Measurements from ENCODE around the gene PRR16.

Gene PRR16

GRCh38 chr5:120443607-120444006 lies 20.5 kb upstream of the PRR16 start:
- Histone ChIP-seq H4K20me1 (ENCODE audit: insufficient read depth) (no peaks in the 10 kb centered on the region), H3K4me3 (IDR thresholded peaks at IDR 0.05; ENCODE audit: insufficient read depth, low read depth, low read length) (no peak overlapping the region), H3K79me2 (ENCODE audit: insufficient read depth, low read depth) (no peaks in the 10 kb centered on the region), H2AFZ (ENCODE audit: low read depth) (no peak overlapping the region), H3K4me1 (ENCODE audit: low read depth, poor library complexity, severe bottlenecking) (no peaks in the 10 kb centered on the region), H3K9ac (no peak overlapping the region), H3K36me3 (ENCODE audit: insufficient read depth) (no peaks in the 10 kb centered on the region), H3K27ac (no peak overlapping the region), H3K27me3 (ENCODE audit: insufficient read depth, low read depth) (no peaks in the 10 kb centered on the region), H3K4me2 (no peak overlapping the region)
- TF ChIP-seq, protein P1, sequence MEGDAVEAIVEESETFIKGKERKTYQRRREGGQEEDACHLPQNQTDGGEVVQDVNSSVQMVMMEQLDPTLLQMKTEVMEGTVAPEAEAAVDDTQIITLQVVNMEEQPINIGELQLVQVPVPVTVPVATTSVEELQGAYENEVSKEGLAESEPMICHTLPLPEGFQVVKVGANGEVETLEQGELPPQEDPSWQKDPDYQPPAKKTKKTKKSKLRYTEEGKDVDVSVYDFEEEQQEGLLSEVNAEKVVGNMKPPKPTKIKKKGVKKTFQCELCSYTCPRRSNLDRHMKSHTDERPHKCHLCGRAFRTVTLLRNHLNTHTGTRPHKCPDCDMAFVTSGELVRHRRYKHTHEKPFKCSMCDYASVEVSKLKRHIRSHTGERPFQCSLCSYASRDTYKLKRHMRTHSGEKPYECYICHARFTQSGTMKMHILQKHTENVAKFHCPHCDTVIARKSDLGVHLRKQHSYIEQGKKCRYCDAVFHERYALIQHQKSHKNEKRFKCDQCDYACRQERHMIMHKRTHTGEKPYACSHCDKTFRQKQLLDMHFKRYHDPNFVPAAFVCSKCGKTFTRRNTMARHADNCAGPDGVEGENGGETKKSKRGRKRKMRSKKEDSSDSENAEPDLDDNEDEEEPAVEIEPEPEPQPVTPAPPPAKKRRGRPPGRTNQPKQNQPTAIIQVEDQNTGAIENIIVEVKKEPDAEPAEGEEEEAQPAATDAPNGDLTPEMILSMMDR (conservative IDR thresholded peaks at IDR 0.05; ENCODE audit: low read depth, low read length) = no peak

GRCh38 chr5:120446068-120446492 lies 18.0 kb upstream of the PRR16 start:
- TF ChIP-seq, protein P1 (conservative IDR thresholded peaks at IDR 0.05; ENCODE audit: low read depth, low read length) = no peak
- Histone ChIP-seq H4K20me1 (ENCODE audit: insufficient read depth) (no peaks in the 10 kb centered on the region), H3K27ac (no peak overlapping the region), H3K4me2 (no peak overlapping the region), H3K4me3 (IDR thresholded peaks at IDR 0.05; ENCODE audit: insufficient read depth, low read depth, low read length) (no peak overlapping the region), H3K27me3 (ENCODE audit: insufficient read depth, low read depth) (no peaks in the 10 kb centered on the region), H2AFZ (ENCODE audit: low read depth) (no peak overlapping the region), H3K9ac (no peak overlapping the region), H3K36me3 (ENCODE audit: insufficient read depth) (no peaks in the 10 kb centered on the region), H3K79me2 (ENCODE audit: insufficient read depth, low read depth) (no peaks in the 10 kb centered on the region), H3K4me1 (ENCODE audit: low read depth, poor library complexity, severe bottlenecking) (no peaks in the 10 kb centered on the region)

- Histone ChIP-seq H3K79me2 (ENCODE audit: insufficient read depth, low read depth) (no peaks in the 10 kb centered on the region), H3K4me1 (ENCODE audit: low read depth, poor library complexity, severe bottlenecking) (no peaks in the 10 kb centered on the region), H3K27ac (no peak overlapping the region), H3K27me3 (ENCODE audit: insufficient read depth, low read depth) (no peaks in the 10 kb centered on the region), H3K4me2 (no peak overlapping the region), H3K4me3 (IDR thresholded peaks at IDR 0.05; ENCODE audit: insufficient read depth, low read depth, low read length) (no peak overlapping the region), H2AFZ (ENCODE audit: low read depth) (no peak overlapping the region), H4K20me1 (ENCODE audit: insufficient read depth) (no peaks in the 10 kb centered on the region), H3K9ac (no peak overlapping the region), H3K36me3 (ENCODE audit: insufficient read depth) (no peaks in the 10 kb centered on the region)
- TF ChIP-seq, protein P1 (conservative IDR thresholded peaks at IDR 0.05; ENCODE audit: low read depth, low read length) = no peak
These were observed 17.2 kb upstream of the PRR16 start for GRCh38 chr5:120446901-120447300.

GRCh38 chr5:120447706-120448239 lies 16.3 kb upstream of the PRR16 start:
- Histone ChIP-seq H4K20me1 (ENCODE audit: insufficient read depth) (no peaks in the 10 kb centered on the region), H3K27me3 (ENCODE audit: insufficient read depth, low read depth) (no peaks in the 10 kb centered on the region), H3K27ac (no peak overlapping the region), H3K36me3 (ENCODE audit: insufficient read depth) (no peaks in the 10 kb centered on the region), H3K4me2 (no peak overlapping the region), H2AFZ (ENCODE audit: low read depth) (no peak overlapping the region), H3K4me3 (IDR thresholded peaks at IDR 0.05; ENCODE audit: insufficient read depth, low read depth, low read length) (no peak overlapping the region), H3K79me2 (ENCODE audit: insufficient read depth, low read depth) (no peaks in the 10 kb centered on the region), H3K9ac (no peak overlapping the region), H3K4me1 (ENCODE audit: low read depth, poor library complexity, severe bottlenecking) (no peaks in the 10 kb centered on the region)
- TF ChIP-seq, protein P1 (conservative IDR thresholded peaks at IDR 0.05; ENCODE audit: low read depth, low read length) = no peak

Data from KMS-11 (cell line).